ENCODE data around the gene NDUFS7.
A peak's percentile ranks its signal among the peaks of the same experiment; 100 is the strongest.

Gene NDUFS7

DNA sequence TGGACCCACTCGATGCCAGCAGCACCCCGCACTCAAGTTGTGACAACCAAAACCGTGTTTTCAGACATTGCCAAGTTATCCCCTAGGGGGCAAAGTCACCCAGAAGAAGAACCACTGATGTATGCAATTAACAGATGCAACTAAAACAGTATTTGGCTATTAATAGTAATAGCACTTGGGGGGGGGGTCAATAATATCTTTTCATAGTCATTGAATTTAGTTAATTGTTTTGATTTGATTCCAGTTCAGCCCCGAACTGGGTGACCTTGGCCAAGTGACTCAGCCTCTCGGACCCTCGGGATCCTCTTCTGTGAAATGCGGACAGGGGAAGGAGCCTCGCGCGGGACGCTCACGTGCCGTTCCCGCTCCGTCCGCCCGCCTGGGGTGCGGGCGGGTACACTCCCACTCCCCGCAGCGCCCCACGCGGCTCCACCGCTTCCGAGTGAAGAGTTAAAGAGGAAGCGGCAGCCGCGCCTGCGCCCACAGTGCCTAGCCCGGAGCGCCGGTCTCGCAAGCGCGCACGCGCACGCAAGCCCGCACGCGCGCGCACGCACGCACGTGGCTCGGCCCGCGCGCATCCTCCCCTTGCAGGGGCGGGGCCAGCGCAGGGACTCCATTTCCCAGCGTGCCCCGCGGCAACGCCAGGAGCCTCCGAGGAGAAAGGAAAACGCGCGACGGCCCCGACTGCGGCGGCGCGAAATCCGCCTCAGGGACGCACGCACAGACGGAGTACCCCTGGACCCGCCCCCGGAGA lies 23.2 kb downstream of the NDUFS7 start:
- no peaks in the 10 kb centered on the region for H3K27me3 ChIP-seq (ENCODE audit: insufficient read depth, low read length)
- WGBS (ENCODE audit: extremely low coverage, insufficient coverage, insufficient read length), result no CpG with 5 or more reads among the region's 72 CpGs

DNA sequence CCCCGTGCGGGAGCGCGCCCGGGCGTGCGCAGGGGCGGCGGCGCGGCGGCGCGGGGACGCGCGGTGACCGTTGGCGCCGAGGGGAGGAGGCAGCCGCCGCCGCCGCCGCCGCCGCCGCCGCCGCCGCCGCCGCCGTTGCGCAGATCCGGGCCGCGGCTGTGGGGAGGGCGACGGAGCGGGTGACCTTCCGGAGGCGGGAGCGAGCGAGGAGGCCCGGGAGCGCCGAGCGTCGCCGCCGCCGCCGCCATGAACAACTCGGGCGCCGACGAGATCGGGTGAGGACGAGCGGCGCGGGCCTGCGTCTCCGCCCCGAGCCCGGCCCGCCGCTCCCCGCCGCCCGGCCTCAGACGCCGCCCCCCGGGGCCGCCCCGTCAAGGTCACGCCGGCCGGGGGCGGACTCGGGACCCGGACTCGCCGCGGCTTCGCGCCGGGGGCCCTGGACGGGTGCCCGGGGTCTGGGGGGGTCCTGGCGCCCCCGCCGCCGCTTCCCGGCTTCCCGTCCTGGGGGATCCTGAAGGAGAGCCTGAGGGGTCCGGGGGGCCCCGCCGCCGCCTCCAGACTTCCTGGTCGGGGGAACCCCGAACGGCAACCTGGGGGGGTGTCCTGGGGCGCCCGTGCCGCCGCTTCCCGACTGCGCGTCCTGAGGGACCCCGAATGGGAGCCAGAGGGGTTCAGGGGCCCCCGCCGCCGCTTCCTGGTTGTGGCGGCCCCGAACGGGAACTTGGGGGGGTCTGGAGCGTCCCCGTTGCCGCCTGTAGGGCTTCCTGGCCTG lies 24.0 kb downstream of the NDUFS7 start, which contains the start of gene DAZAP1:
DAZAP1 (plus strand) TSS at position 59 of the 772 bp plus-strand sequence; CDS start at position 247, 188 bp downstream.
- Histone ChIP-seq H3K4me1 (ENCODE audit: control insufficient read depth in 1 of 2, insufficient read depth in 2 of 2, low read length in 2 of 2) (peaks cover 28 to 30% of the 10 kb centered on the region in 2 experiments), H3K79me2 (ENCODE audit: control insufficient read depth, insufficient read depth, low read length, poor library complexity) (peaks cover 55% of the 10 kb centered on the region), H3K36me3 (ENCODE audit: control insufficient read depth in 1 of 2, insufficient read depth in 2 of 2, low read length in 2 of 2) (peaks cover 29 to 30% of the 10 kb centered on the region in 2 experiments), H3K4ac (ENCODE audit: low read depth, low read length) (peak within 1 kb of the TSS; percentile 96), H3K4me3 (ENCODE audit: low read depth, low read length) (peak within 1 kb of the TSS; percentile 87), H3K27ac (ENCODE audit: low read depth, low read length) (peak within 1 kb of the TSS; percentile 83), H3K18ac (ENCODE audit: low read length) (peak within 1 kb of the TSS; percentile 90), H2BK120ac (ENCODE audit: insufficient read depth, low read length, poor library complexity) (peak within 1 kb of the TSS; percentile 85), H3K23ac (ENCODE audit: low read length) (no peak within 1 kb of the TSS), H3K14ac (ENCODE audit: low read length) (peak within 1 kb of the TSS; percentile 96), H2AFZ (ENCODE audit: insufficient read depth, low read length, poor library complexity) (peak within 1 kb of the TSS; percentile 90), H3K27me3 (ENCODE audit: insufficient read depth, low read length) (no peaks in the 10 kb centered on the region), H4K91ac (ENCODE audit: low read depth, low read length) (peak within 1 kb of the TSS; percentile 98), H4K8ac (ENCODE audit: low read depth, low read length) (peak within 1 kb of the TSS; percentile 94), H2AK5ac (ENCODE audit: low read length) (peak within 1 kb of the TSS; percentile 98), H3K9me3 (ENCODE audit: insufficient read depth, low read depth, low read length) (peaks cover 2% of the 10 kb centered on the region), H3K4me2 (ENCODE audit: low read length) (peak within 1 kb of the TSS; percentile 94), H3K9ac (ENCODE audit: low read length) (peak within 1 kb of the TSS; percentile 95), H2BK12ac (ENCODE audit: low read length) (no peak within 1 kb of the TSS), H2BK5ac (ENCODE audit: low read depth, low read length, poor library complexity) (peak within 1 kb of the TSS; percentile 96), H3K79me1 (ENCODE audit: low read length) (peaks cover 18% of the 10 kb centered on the region), H4K12ac (ENCODE audit: low read depth, low read length) (peak within 1 kb of the TSS; percentile 90)
- no CpG with 5 or more reads among the region's 121 CpGs for WGBS (ENCODE audit: extremely low coverage, insufficient coverage, insufficient read length)
- peak in 1 of 2 donors; percentile 55 for DNase-seq

More for the DNA sequence above, 23.2 kb downstream of the NDUFS7 start:
- peak overlapping the region; percentile 59 for H2BK120ac ChIP-seq (ENCODE audit: insufficient read depth, low read length, poor library complexity)
- H3K18ac ChIP-seq (ENCODE audit: low read length), result peak overlapping the region; percentile 90
- H4K12ac ChIP-seq (ENCODE audit: low read depth, low read length), result peak overlapping the region; percentile 90
- H3K4me1 ChIP-seq (ENCODE audit: control insufficient read depth in 1 of 2, insufficient read depth in 2 of 2, low read length in 2 of 2), result peaks cover 28 to 30% of the 10 kb centered on the region in 2 experiments
- peak overlapping the region; percentile 83 for H3K14ac ChIP-seq (ENCODE audit: low read length)
- peak overlapping the region; percentile 85 for H4K91ac ChIP-seq (ENCODE audit: low read depth, low read length)
- no peak overlapping the region for H2AK5ac ChIP-seq (ENCODE audit: low read length)
- H2BK5ac ChIP-seq (ENCODE audit: low read depth, low read length, poor library complexity), result peak overlapping the region; percentile 63
- peak overlapping the region; percentile 90 for H2AFZ ChIP-seq (ENCODE audit: insufficient read depth, low read length, poor library complexity)
- peak overlapping the region; percentile 94 for H3K4me2 ChIP-seq (ENCODE audit: low read length)
- H3K27ac ChIP-seq (ENCODE audit: low read depth, low read length), result peak overlapping the region; percentile 42
- DNase-seq, result peak; percentile 99 to 100
- H3K4me3 ChIP-seq (ENCODE audit: low read depth, low read length), result peak overlapping the region; percentile 87
- H3K4ac ChIP-seq (ENCODE audit: low read depth, low read length), result peak overlapping the region; percentile 81
- H3K79me2 ChIP-seq (ENCODE audit: control insufficient read depth, insufficient read depth, low read length, poor library complexity), result peaks cover 47% of the 10 kb centered on the region
- H3K79me1 ChIP-seq (ENCODE audit: low read length), result peaks cover 18% of the 10 kb centered on the region
- no peak overlapping the region for H3K23ac ChIP-seq (ENCODE audit: low read length)
- H2BK12ac ChIP-seq (ENCODE audit: low read length), result no peak overlapping the region
- H3K36me3 ChIP-seq (ENCODE audit: control insufficient read depth in 1 of 2, insufficient read depth in 2 of 2, low read length in 2 of 2), result peaks cover 22% of the 10 kb centered on the region in 2 experiments
- H3K9ac ChIP-seq (ENCODE audit: low read length), result peak overlapping the region; percentile 87
- peaks cover 6% of the 10 kb centered on the region for H3K9me3 ChIP-seq (ENCODE audit: insufficient read depth, low read depth, low read length)
- peak overlapping the region; percentile 94 for H4K8ac ChIP-seq (ENCODE audit: low read depth, low read length)

DNA sequence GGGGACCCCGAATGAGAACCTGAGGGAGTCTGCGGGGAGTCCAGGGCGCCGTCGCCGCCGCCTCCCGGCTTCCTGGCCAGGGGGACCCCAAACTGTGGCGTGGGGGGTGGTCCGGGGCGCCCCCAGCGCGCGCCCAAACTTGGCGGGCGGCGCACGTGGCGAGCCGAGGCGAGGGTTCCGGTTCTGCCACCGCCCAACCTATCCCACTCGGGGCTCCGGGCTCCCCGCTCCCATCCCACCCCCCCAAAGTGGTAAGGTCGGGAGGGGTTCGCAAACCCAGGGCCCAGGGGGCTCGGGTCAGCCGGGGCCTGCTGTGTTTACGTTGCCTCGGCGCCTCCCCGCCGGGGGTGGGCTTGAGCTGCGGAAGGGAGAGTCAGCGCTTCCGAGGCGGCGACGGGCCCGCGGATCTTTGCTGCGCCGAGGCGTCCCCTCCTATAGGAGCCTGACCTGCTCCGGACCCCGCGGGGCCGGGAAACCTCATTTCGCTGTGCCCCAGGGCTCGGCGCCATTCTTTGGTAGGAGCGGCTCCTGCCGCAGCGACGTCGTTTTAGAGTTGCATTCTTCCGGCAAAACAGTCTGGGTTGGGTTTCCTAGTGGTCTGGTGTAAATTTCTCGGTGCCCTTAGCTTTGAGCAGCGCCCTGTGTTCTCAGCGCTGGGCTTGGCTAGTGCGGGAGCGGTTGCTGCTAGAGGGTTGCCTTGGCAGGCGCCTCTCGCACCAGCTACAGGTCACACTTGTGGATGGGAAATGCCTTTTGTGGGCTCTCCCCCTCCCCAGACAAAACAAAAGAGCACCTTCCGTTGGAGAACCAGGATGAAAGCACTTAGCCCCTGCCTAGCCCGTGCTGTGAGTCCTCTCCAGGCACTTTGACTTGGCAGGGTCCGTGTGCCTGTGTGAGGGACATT lies 24.8 kb downstream of the NDUFS7 start:
- Histone ChIP-seq H4K91ac (ENCODE audit: low read depth, low read length) (peak overlapping the region; percentile 98), H2BK5ac (ENCODE audit: low read depth, low read length, poor library complexity) (peak overlapping the region; percentile 96), H3K23ac (ENCODE audit: low read length) (no peak overlapping the region), H3K27me3 (ENCODE audit: insufficient read depth, low read length) (no peaks in the 10 kb centered on the region), H3K14ac (ENCODE audit: low read length) (peak overlapping the region; percentile 96), H3K36me3 (ENCODE audit: control insufficient read depth in 1 of 2, insufficient read depth in 2 of 2, low read length in 2 of 2) (peaks cover 37 to 38% of the 10 kb centered on the region in 2 experiments), H3K9me3 (ENCODE audit: insufficient read depth, low read depth, low read length) (peaks cover 2% of the 10 kb centered on the region), H2BK12ac (ENCODE audit: low read length) (no peak overlapping the region), H2AK5ac (ENCODE audit: low read length) (peak overlapping the region; percentile 98), H2BK120ac (ENCODE audit: insufficient read depth, low read length, poor library complexity) (peak overlapping the region; percentile 85), H3K9ac (ENCODE audit: low read length) (peak overlapping the region; percentile 95), H3K18ac (ENCODE audit: low read length) (peak overlapping the region; percentile 85), H3K4me2 (ENCODE audit: low read length) (peak overlapping the region; percentile 62), H3K4ac (ENCODE audit: low read depth, low read length) (peak overlapping the region; percentile 96), H3K79me1 (ENCODE audit: low read length) (peaks cover 18% of the 10 kb centered on the region), H3K27ac (ENCODE audit: low read depth, low read length) (peak overlapping the region; percentile 83), H2AFZ (ENCODE audit: insufficient read depth, low read length, poor library complexity) (peak overlapping the region; percentile 60), H3K4me3 (ENCODE audit: low read depth, low read length) (peak overlapping the region; percentile 86), H4K8ac (ENCODE audit: low read depth, low read length) (peak overlapping the region; percentile 82), H4K12ac (ENCODE audit: low read depth, low read length) (peak overlapping the region; percentile 82), H3K79me2 (ENCODE audit: control insufficient read depth, insufficient read depth, low read length, poor library complexity) (peaks cover 59% of the 10 kb centered on the region), H3K4me1 (ENCODE audit: control insufficient read depth in 1 of 2, insufficient read depth in 2 of 2, low read length in 2 of 2) (peaks cover 28 to 30% of the 10 kb centered on the region in 2 experiments)
- peak; percentile 68 to 83 for DNase-seq
- no CpG with 5 or more reads among the region's 69 CpGs for WGBS (ENCODE audit: extremely low coverage, insufficient coverage, insufficient read length)
